HG03354 (cell line): ENCODE data around the gene GRP.
A peak's percentile ranks its signal among the peaks of the same experiment; 100 is the strongest.

ENCODE experiments used
- ATAC-seq: cut with Tn5 transposase; IDR thresholded peaks from one replicate; pipeline ENCODE4 v1.9.1; 2021; ENCODE audit warnings: mild to moderate bottlenecking; ENCODE audit not compliant: unreplicated experiment, poor library complexity, severe bottlenecking

GRP gene

GRCh38 chr18:59265974-59266369 lies 46.0 kb downstream of the GRP start:
- ATAC-seq: no peak

DNA sequence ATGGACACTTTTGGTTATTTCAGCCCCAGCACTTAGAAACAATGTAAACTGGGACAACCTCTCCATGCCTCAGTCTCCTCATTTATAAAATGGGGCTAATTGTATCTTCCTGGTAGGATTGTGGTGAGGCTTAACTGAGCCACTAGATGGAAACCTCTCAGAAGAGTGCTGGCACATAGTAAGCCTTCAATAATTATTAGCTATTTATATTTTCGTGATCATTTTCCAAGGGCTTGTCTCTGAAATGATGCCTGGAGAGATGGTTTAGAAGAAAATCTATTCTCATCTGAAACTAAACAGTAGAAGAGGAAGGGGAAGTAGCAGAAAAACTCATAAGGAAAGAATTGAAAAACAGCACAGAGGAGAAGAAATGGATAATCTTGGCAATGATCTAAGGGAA lies 46.5 kb downstream of the GRP start:
- no peak for ATAC-seq

- no peak for ATAC-seq
Observed at GRCh38 chr18:59266886-59267502, 47.0 kb downstream of the GRP start.

DNA sequence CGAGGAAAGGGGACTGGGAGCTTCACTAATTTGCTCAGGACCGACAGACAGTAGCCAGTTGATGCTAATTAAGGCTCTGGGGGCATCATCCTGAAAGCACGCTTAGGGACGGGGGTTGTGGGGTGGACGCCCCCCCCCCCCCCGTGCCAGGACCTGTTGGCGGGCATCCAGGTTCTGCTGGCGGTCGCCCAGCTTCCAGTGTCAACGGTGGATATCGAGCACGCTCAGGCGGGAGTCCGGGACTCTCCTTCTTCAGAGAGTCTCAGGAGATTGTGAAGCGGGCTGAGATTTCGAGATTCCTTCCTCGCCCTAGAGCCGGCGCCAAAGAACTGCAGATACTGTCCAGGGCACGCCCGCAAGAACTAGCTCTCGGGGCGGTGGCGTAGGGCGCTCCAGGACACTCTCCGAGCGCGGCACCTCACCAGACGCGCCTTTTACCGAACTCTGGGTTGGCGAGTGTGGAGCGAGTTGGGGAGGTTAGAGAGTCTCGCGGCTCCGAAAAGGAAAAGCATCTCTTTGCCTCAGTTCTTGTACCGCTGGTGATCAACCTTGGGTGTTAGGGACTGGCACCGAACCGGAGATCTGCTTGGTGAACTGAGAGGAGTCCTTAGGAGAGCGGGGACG lies 47.7 kb downstream of the GRP start:
- no peak for ATAC-seq

- no peak for ATAC-seq
Observed at GRCh38 chr18:59268127-59268720, 48.3 kb downstream of the GRP start.

DNA sequence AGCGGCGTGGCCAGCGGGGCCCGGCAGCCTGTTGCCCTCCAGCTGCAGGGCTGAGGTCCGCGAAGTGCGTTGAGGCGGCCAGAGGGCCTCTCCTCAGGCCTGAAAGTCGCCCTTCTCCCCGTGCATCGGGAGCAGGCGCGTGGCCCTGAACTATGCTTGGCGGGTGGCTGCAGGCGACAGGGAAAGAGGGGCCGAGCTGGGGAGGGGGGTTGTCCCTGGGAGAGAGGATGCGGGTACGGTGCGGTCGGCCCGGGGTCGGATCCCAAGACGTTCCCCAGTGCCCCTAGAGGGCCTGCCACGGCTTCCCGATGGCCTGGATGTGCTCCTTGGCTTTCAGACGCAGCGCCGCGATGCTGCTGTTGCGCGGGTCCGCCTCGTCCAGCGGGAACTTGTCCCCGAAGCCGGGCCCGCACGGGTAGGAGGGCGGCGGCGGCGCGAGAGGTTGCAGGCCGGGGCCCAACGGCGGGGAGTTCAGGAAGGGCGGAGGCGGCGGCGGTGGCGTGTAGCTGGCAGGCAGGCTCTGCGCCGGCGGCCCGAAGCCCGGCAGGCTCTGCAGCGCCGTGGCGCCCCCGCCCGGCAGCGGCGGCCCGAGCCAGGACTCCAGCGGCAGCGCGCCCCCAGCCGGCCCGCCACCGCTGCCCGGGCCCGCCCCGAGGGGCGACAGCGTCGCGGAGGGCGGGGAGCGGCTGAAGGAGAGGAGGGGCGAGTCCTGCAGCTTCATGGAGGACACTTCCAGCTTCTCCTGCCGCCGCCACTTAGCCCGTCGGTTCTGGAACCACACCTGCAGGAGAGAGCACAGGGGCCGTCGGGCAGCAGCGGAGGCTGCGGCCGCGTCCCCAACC lies 49.0 kb downstream of the GRP start:
- no peak for ATAC-seq

DNA sequence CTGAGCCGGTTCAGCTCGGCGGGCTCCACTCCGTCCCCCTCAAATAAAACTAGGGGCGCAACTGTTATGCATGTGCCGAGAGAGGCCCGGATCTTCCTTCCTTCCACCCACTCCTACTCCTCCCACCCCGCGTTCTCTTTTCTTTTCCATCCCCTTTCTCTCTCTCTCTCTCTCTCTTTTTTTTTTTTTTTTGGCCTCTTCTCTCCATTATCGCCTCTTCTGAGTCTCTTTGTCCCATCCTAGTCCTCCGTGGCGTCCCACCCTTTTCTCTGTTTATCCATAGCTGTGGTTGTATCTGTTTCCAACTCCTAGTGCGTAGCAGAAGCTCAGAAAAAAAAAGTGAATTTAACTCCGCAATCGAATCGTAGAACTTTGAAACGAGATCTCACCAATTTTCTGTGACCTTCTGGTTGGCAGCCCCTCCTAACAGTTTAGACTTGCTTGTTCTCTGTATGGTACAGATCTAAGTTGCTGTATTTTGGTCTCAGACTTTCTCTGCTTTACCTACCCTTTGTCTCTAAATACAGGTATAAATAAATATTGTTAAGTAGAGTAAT lies 49.7 kb downstream of the GRP start:
- ATAC-seq: no peak

- no peak for ATAC-seq
Observed at GRCh38 chr18:59270689-59271257, 50.8 kb downstream of the GRP start.

GRCh38 chr18:59271606-59272220 lies 51.8 kb downstream of the GRP start:
- no peak for ATAC-seq

DNA sequence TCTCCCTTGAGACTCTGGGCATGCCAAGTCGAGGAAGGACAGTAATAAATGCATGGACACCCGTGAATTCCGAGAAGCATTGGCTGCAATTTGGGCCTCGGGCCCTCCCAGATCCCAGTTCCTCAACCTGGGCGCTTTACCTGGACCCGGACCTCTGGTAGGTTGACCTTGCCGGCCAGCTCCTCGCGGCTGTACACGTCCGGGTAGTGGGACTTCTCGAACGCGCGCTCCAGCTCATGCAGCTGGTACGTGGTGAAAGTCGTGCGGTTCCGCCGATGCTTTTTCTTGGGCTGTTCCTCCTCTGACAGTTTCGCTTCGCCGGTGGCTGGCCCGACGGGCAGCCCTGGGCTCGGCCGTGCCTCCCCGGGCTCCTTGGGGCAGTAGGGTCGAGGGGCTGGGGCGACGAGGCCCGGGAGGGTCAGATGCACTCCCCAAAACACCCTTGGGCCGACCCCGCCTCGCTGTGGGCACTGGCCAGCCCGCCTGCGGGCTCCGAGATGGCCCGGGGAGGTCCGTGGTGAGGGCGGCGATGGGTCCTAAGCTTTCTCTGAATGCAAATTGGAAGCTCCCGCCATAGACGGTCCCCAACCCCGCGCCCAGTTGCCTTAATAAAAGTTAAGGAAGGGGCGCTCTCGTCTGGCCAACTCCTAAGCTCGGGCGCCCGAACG lies 52.4 kb downstream of the GRP start:
- ATAC-seq: no peak

DNA sequence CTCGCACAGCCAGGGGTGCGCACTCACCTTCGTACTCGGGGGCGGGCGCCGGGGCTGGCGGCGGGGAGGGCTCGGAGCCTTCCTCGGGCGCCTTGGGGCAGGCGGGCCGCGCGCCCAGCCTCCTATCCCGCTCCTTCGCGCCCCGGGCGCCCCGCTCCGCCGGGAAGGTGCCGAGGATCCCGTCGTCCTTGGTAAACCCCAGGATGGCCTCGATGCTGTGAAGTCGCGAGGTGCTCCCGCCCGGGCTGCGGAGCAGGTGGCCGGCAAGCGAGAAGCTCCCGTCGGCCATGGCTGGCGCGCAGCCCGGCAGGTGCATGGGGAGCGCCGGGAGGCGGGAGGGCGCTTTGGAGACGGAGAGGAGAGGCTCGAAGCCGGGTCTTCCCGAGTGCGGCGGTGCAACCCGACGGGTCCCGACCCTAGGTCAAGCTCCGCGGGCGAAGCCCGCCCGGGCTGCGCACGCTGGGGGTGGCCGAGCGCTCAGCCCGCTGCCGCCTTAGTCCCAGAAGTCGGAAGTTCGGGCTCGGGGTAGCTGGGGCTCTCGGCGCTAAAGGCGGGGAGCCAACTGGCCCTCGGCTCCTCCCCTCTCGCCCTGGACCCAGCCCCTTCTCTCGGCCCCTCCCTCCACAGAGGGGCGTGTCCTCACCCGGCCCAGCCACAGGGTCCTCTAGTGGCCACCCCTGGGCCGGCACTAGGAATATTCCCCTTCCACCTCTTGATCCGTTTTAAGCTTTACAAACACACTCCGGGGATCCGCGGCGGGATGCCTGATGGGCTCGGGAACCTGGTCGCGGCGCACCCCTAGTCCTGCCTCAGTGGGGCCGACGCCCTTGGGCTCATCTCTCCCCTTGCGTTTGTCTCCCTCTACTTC lies 53.2 kb downstream of the GRP start, which contains the start of gene RAX:
Gene RAX, minus strand, starts transcription at position 564 of the 868 bp plus-strand sequence. Its CDS starts 248 bp downstream, at position 316.
- peak; percentile 61 for ATAC-seq

GRCh38 chr18:59273759-59274532 lies 54.0 kb downstream of the GRP start:
- no peak for ATAC-seq

DNA sequence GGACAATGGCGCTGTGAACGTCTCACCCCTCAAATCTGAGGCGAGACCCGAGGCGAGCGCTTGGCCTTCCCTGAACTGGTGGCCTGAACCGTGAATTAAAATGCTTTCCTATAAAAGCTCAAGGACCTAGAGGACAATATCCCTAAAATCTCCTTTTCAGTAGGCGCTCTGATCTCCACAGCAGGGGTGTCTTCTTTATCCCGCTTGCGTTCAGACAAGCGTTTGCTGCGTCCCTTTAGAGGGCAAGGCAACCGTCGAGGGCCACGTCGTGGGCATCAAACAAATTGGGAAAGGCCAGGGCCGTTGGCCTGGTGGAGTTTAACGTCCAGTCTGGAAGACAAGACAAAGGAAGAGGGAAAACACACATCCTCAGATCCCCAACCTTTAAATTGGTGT lies 54.6 kb downstream of the GRP start:
- no peak for ATAC-seq

- ATAC-seq: no peak
Observed at GRCh38 chr18:59275406-59275949, 55.5 kb downstream of the GRP start.

DNA sequence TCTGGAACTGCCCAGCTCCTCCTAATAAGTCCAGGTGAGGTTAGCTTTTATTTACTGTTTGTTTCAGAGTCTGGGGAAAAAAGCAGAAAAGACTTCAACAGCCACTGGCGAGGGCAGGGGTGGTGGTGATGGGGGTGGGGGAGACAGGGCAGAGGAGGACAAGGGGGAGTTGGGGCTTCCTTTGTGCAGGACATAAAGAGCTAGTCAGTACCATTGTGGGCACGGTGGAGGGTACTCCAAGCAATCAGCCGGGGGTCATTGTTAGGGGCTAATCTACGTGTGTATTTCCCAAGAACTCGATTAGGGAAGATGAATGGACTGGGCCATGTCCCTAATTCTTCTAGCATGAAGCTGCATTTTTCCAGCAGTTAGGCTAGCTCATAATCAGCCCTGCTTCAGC lies 56.1 kb downstream of the GRP start:
- no peak for ATAC-seq

- no peak for ATAC-seq
Observed at GRCh38 chr18:59278793-59279192, 58.8 kb downstream of the GRP start.

DNA sequence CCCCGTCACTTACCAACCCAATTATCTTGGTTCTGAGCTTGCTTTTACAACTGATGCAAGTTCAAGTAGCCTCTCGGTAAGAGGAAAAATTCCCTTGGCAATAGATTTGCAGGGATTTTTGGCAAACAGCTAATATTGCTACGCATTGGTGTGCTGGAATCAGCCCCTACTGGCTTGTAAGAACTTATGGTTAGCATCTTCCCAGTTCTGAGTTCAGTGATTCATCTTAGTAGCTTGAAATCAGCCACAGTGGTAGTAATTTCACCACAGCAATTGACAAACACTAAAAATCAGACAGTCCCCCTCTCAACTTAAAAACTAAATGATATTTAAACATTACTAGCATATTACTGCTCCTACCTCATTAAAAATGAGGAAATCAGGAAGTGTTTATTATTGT lies 59.2 kb downstream of the GRP start:
- ATAC-seq: no peak
